ENCODE data around the gene NEUROD2. TPM values are rescaled to one million over a fixed set of nuclear protein-coding genes. Genes with fewer than 3 reads are reported as not detected.

NEUROD2 gene
- total and polyA plus RNA-seq, 2 donors (not counting 3 experiments of a cell fraction or from before 2014, with no cell fraction given) = not detected

- Histone ChIP-seq H3K79me2 (ENCODE audit: control insufficient read depth, insufficient read depth, low read length) (no peaks in the 10 kb centered on the region), H3K9me1 (replicated peaks; ENCODE audit: control insufficient read depth, extremely low read depth, insufficient read depth, low read length) (no peaks in the 10 kb centered on the region), H3K36me3 (ENCODE audit: control insufficient read depth in 2 of 2, extremely low read depth in 1 of 2, insufficient read depth in 2 of 2, low read length in 2 of 2) (no peaks in the 10 kb centered on the region), H3K4me1 (ENCODE audit: control insufficient read depth, extremely low read depth, insufficient read depth, low read length) (no peaks in the 10 kb centered on the region), H4K20me1 (replicated peaks; ENCODE audit: control insufficient read depth, extremely low read depth, insufficient read depth, low read length) (no peaks in the 10 kb centered on the region), H3K27me3 (ENCODE audit: control insufficient read depth in 2 of 2, insufficient read depth in 2 of 2, low read length in 2 of 2) (peaks cover 72 to 87% of the 10 kb centered on the region in 2 experiments), H3K9ac (replicated peaks; ENCODE audit: extremely low read depth, insufficient read depth, low read length) (no peak overlapping the region), H3K4me3 (replicated peaks in 1 of 3; ENCODE audit: insufficient read depth in 1 of 3, low read depth in 1 of 3, low read length in 3 of 3) (no peak overlapping the region), H2AFZ (ENCODE audit: low read depth, low read length) (no peak overlapping the region), H3K4me2 (ENCODE audit: insufficient read depth, low read length) (no peak overlapping the region), H3K27ac (ENCODE audit: insufficient read depth, low read depth, low read length) (no peak overlapping the region), H3K9me3 (replicated peaks; ENCODE audit: control insufficient read depth, insufficient read depth, low read length) (no peaks in the 10 kb centered on the region)
- no TSS peak for BruUV-seq (replicated peaks)
- dilution Hi-C loops (cut with MboI; ENCODE audit: extremely low pct_ligation_motif_present, low sequenced_read_pairs) = no loop called here
- DNase-seq (ENCODE audit: low read depth, low spot score) (peak; percentile 13), FAIRE-seq (no peak)
- TF ChIP-seq CTCF (IDR thresholded peaks at IDR 0.05; ENCODE audit: extremely low read depth in 1 of 2, insufficient read depth in 1 of 2, low read depth in 1 of 2, low read length in 2 of 2) = no peak
- no peak for TF ChIP-seq POLR2AphosphoS5 (IDR thresholded peaks at IDR 0.05; ENCODE audit: insufficient read depth, low read depth, low read length)
- no peak for TF ChIP-seq GATA2 (IDR thresholded peaks at IDR 0.05; ENCODE audit: insufficient read depth, insufficient read length, low read depth, low read length)
- no peak for TF ChIP-seq MYC (IDR thresholded peaks at IDR 0.05; ENCODE audit: low read depth, low read length)
- TF ChIP-seq POLR2A (IDR thresholded peaks at IDR 0.05; ENCODE audit: low read depth, low read length) = no peak
- peak; percentile 96 for TF ChIP-seq EZH2 (IDR thresholded peaks at IDR 0.05; ENCODE audit: borderline replicate concordance, low read depth, low read length, severe bottlenecking)
- intact Hi-C loops (cut with micrococcal nuclease) = no loop called here
- ChIA-PET POLR2A (no interaction called here), CTCF (interaction anchor here (0.9 to 3.0 kb wide), 4 partner anchors 15 to 58 kb away, joined by 3 to 27 read pairs (median 5); no protein-coding TSS in a partner anchor)
These were observed 2.0 kb downstream of the NEUROD2 start for GRCh38 chr17:39605492-39606433.

Data from endothelial cell of umbilical vein (primary cell).